PC-9 (cell line): ENCODE measurements around the gene ALDOB. TPM values are rescaled to one million over a fixed set of nuclear protein-coding genes. Genes with fewer than 3 reads are reported as not detected.

Experiments
- BruUV-seq: library from RNA; stranded (reverse); fragments of 400-500 nt; replicated peaks from 2 replicates; lab custom pipeline; 2021; lab: Mats Ljungman, UMichigan
- CTCF ChIA-PET: fragments of 300-600 bp; sonication (Branson Sonifier 250); formaldehyde crosslinking; loops from one replicate; lab custom pipeline; 2022; ENCODE audit warnings: antibody characterized with exemption; lab: Charles Lee
- POLR2A ChIA-PET: fragments of 300-600 bp; sonication (Branson Sonifier 250); formaldehyde crosslinking; loops from one replicate; lab custom pipeline; 2022; ENCODE audit warnings: antibody characterized with exemption; ENCODE audit not compliant: unreplicated experiment; lab: Charles Lee
- DNase-seq, 2 experiments: peaks; one replicate each; pipeline versions ENCODE4 v3.0.0 to v3.0.0-alpha.2; 2015 to 2022; ENCODE audit warnings: mixed read lengths in 1 of 2
- H2AFZ ChIP-seq: fragments of 200-600 bp; sonication (generic); 2 replicates; pipeline ENCODE4 v1.8.1; 2017; ENCODE audit warnings: antibody characterized with exemption
- H3F3A ChIP-seq: fragments of 200-600 bp; sonication (generic); 2 replicates; pipeline ENCODE4 v1.8.1; 2017; ENCODE audit warnings: antibody characterized with exemption, mild to moderate bottlenecking, low read depth; ENCODE audit not compliant: insufficient read depth
- H3K27ac ChIP-seq: fragments of 200-600 bp; sonication (generic); 2 replicates; pipeline ENCODE4 v1.6.1; 2016; ENCODE audit warnings: mixed run types
- H3K27me3 ChIP-seq: fragments of 200-600 bp; sonication (generic); 2 replicates; pipeline ENCODE4 v1.6.1; 2016; ENCODE audit warnings: low read depth, mixed run types; ENCODE audit not compliant: insufficient read depth
- H3K36me3 ChIP-seq: fragments of 200-600 bp; sonication (generic); 2 replicates; pipeline ENCODE4 v1.6.1; 2016; ENCODE audit warnings: low read depth, mixed run types
- H3K4me1 ChIP-seq: fragments of 200-600 bp; sonication (generic); replicated peaks from 2 replicates; pipeline ENCODE4 v1.6.1; 2016; ENCODE audit warnings: mixed run types; ENCODE audit not compliant: insufficient read depth
- H3K4me2 ChIP-seq: fragments of 200-600 bp; sonication (generic); 2 replicates; pipeline ENCODE4 v1.6.1; 2017; ENCODE audit warnings: mixed run types
- H3K4me3 ChIP-seq: fragments of 200-600 bp; sonication (generic); 2 replicates; pipeline ENCODE4 v1.6.1; 2016; ENCODE audit warnings: mixed run types
- H3K79me2 ChIP-seq: fragments of 200-600 bp; sonication (generic); 2 replicates; pipeline ENCODE4 v1.6.1; 2017; ENCODE audit warnings: low read depth, mixed run types
- H3K9me2 ChIP-seq: fragments of 200-600 bp; sonication (generic); 2 replicates; pipeline ENCODE4 v1.8.1; 2017; ENCODE audit warnings: mild to moderate bottlenecking; ENCODE audit not compliant: insufficient read depth
- H3K9me3 ChIP-seq: fragments of 200-600 bp; sonication (generic); 2 replicates; pipeline ENCODE4 v1.8.1; 2016; ENCODE audit warnings: low read depth; ENCODE audit not compliant: insufficient read depth
- H4K20me1 ChIP-seq: fragments of 200-600 bp; sonication (generic); 2 replicates; pipeline ENCODE4 v1.8.1; 2017; ENCODE audit not compliant: insufficient read depth
- CTCF ChIP-seq: fragments of 200-600 bp; sonication (generic); conservative IDR thresholded peaks from 2 replicates; pipeline ENCODE4 v1.6.1; 2017; ENCODE audit warnings: mixed run types, antibody characterized with exemption, mild to moderate bottlenecking, moderate library complexity
- EZH2 ChIP-seq: fragments of 200-600 bp; sonication (generic); IDR thresholded peaks from 2 replicates; pipeline ENCODE4 v1.8.0; 2017; ENCODE audit warnings: antibody characterized with exemption, low read depth
- intact Hi-C: fragments of 100-400 bp; cut with micrococcal nuclease; formaldehyde crosslinking; loops from one replicate; pipeline ENCODE4 v1.10.0; 2022; ENCODE audit not compliant: unreplicated experiment
- total RNA-seq: library from RNA; stranded (reverse); gene quantifications from 2 replicates; pipeline ENCODE4 v1.2.3, GENCODE V29; 2021

ALDOB gene
- total RNA-seq, 1 experiment from 2014 or later, result not detected

- H3K4me2 ChIP-seq, result no peak overlapping the region
- no peaks in the 10 kb centered on the region for H3K27me3 ChIP-seq
- ChIA-PET POLR2A (no interaction called here), CTCF (no interaction called here)
- H3K27ac ChIP-seq, result no peak overlapping the region
- H3K9me3 ChIP-seq, result no peaks in the 10 kb centered on the region; the same call in 1 of the 2 replicates
- TF ChIP-seq EZH2 (no peak), CTCF (no peak)
- no peaks in the 10 kb centered on the region for H4K20me1 ChIP-seq
- BruUV-seq, result no TSS peak
- H3K4me1 ChIP-seq, result no peaks in the 10 kb centered on the region
- no peaks in the 10 kb centered on the region for H3K9me2 ChIP-seq
- intact Hi-C loops, result no loop called here
- no peaks in the 10 kb centered on the region for H3F3A ChIP-seq
- H3K36me3 ChIP-seq, result no peaks in the 10 kb centered on the region
- no peak for DNase-seq
- H3K79me2 ChIP-seq, result no peaks in the 10 kb centered on the region
- no peak overlapping the region for H3K4me3 ChIP-seq
- no peak overlapping the region for H2AFZ ChIP-seq
These were observed 63.8 kb downstream of the ALDOB start for GRCh38 chr9:101371813-101372212.

Other genes starting within 250 kb of the ALDOB start
- not detected in 2 replicates for gene BAAT, start 50.8 kb downstream of the ALDOB start, total RNA-seq
- 7.6 and 11.9 TPM in 2 replicates for gene MRPL50, start 37.2 kb downstream of the ALDOB start, total RNA-seq
- gene ZNF189, start 36.9 kb downstream of the ALDOB start, total RNA-seq, result 5.9 and 9.4 TPM in 2 replicates
- gene RNF20, start 98.1 kb upstream of the ALDOB start, total RNA-seq, result 55.8 and 58.7 TPM in 2 replicates
- gene PPP3R2, start 159.2 kb upstream of the ALDOB start, total RNA-seq, result not detected in 2 replicates